Endothelial cell (in vitro differentiated cells): ENCODE data around the gene SSTR4. TPM values are rescaled to one million over a fixed set of nuclear protein-coding genes. Genes with fewer than 3 reads are reported as not detected.

Experiments
- DNase-seq: peaks from one replicate; pipeline ENCODE4 v3.0.0; 2021; ENCODE audit warnings: low spot score
- H3K27ac Mint-ChIP-seq: one replicate; pipeline ENCODE4 v1.8.0; 2021; ENCODE audit warnings: mixed read lengths, inconsistent platforms; ENCODE audit not compliant: unreplicated experiment
- H3K27me3 Mint-ChIP-seq: one replicate; pipeline ENCODE4 v1.8.0; 2021; ENCODE audit warnings: mild to moderate bottlenecking, moderate library complexity, mixed read lengths, inconsistent platforms; ENCODE audit not compliant: unreplicated experiment
- H3K36me3 Mint-ChIP-seq: one replicate; pipeline ENCODE4 v1.8.0; 2021; ENCODE audit warnings: mild to moderate bottlenecking, low read depth, mixed read lengths, inconsistent platforms; ENCODE audit not compliant: unreplicated experiment
- H3K4me1 Mint-ChIP-seq: one replicate; pipeline ENCODE4 v1.8.0; 2021; ENCODE audit warnings: mild to moderate bottlenecking, mixed read lengths, inconsistent platforms; ENCODE audit not compliant: unreplicated experiment
- H3K4me3 Mint-ChIP-seq: one replicate; pipeline ENCODE4 v1.8.0; 2021; ENCODE audit warnings: mild to moderate bottlenecking, mixed read lengths, inconsistent platforms; ENCODE audit not compliant: unreplicated experiment
- H3K9me3 Mint-ChIP-seq: one replicate; pipeline ENCODE4 v1.8.0; 2021; ENCODE audit warnings: mixed read lengths, inconsistent platforms; ENCODE audit not compliant: unreplicated experiment
- CTCF ChIP-seq: fragments of 200-600 bp; sonication (generic); IDR thresholded peaks from one replicate; pipeline ENCODE4 v1.5.0; 2021; ENCODE audit warnings: antibody characterized with exemption; ENCODE audit not compliant: unreplicated experiment
- total RNA-seq: library from RNA; stranded (reverse); fragmentation: NEBNext Ultra II Directional; extraction: Animal tissue kit (Norgen Biotek cat#: 25700); gene quantifications from one replicate; pipeline ENCODE4 v1.2.1, GENCODE V29; 2021; ENCODE audit not compliant: unreplicated experiment

SSTR4 gene
- total RNA-seq, 1 donor from 2014 or later = not detected

DNA sequence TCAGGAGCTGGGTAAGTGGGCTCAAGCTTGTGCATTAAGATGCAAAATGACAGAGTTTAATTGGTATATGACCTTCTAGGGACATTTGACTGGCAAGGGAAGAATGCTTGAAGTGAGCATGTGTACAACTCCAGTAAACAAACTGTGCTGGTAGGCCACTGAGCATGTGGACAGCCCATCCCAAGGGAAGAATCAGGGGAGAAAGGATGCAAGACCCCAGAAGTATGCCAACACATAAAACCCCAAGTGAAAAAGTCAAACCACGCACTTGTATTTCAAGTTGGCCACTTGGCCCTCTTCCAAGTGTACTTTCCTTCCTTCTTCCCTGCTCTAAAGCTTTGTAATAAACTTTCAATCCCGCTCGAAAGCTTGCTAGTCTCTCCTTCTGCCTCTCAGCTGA, 24.7 kb downstream of the SSTR4 start:
- TF ChIP-seq CTCF = no peak
- Mint-ChIP-seq H3K9me3 (no peaks in the 10 kb centered on the region), H3K27ac (no peak overlapping the region), H3K36me3 (no peaks in the 10 kb centered on the region), H3K4me1 (peaks cover 36% of the 10 kb centered on the region), H3K27me3 (no peaks in the 10 kb centered on the region), H3K4me3 (no peak overlapping the region)
- DNase-seq = no peak

- no peak for TF ChIP-seq CTCF
- Mint-ChIP-seq H3K36me3 (no peaks in the 10 kb centered on the region), H3K27me3 (no peaks in the 10 kb centered on the region), H3K4me1 (peaks cover 41% of the 10 kb centered on the region), H3K27ac (no peak overlapping the region), H3K4me3 (no peak overlapping the region), H3K9me3 (no peaks in the 10 kb centered on the region)
- DNase-seq = no peak
Measured at GRCh38 chr20:23060629-23061028, 25.5 kb downstream of the SSTR4 start.

- H3K4me3 Mint-ChIP-seq = no peak overlapping the region
- H3K9me3 Mint-ChIP-seq = no peaks in the 10 kb centered on the region
- H3K27ac Mint-ChIP-seq = peak overlapping the region; percentile 76
- DNase-seq = no peak
- H3K36me3 Mint-ChIP-seq = no peaks in the 10 kb centered on the region
- peaks cover 41% of the 10 kb centered on the region for H3K4me1 Mint-ChIP-seq
- H3K27me3 Mint-ChIP-seq = no peaks in the 10 kb centered on the region
- no peak for TF ChIP-seq CTCF
Measured at GRCh38 chr20:23061262-23061661, 26.1 kb downstream of the SSTR4 start.

GRCh38 chr20:23061734-23062561, 26.8 kb downstream of the SSTR4 start:
- no peak for TF ChIP-seq CTCF
- peaks cover 41% of the 10 kb centered on the region for H3K4me1 Mint-ChIP-seq
- no peaks in the 10 kb centered on the region for H3K36me3 Mint-ChIP-seq
- no peaks in the 10 kb centered on the region for H3K9me3 Mint-ChIP-seq
- no peaks in the 10 kb centered on the region for H3K27me3 Mint-ChIP-seq
- DNase-seq = no peak
- H3K27ac Mint-ChIP-seq = peak overlapping the region; percentile 76
- H3K4me3 Mint-ChIP-seq = no peak overlapping the region

- Mint-ChIP-seq H3K9me3 (no peaks in the 10 kb centered on the region), H3K4me1 (peaks cover 41% of the 10 kb centered on the region), H3K4me3 (peak overlapping the region; percentile 17), H3K27ac (peak overlapping the region; percentile 25), H3K36me3 (no peaks in the 10 kb centered on the region), H3K27me3 (no peaks in the 10 kb centered on the region)
- no peak for DNase-seq
- no peak for TF ChIP-seq CTCF
Measured at GRCh38 chr20:23062632-23063031, 27.5 kb downstream of the SSTR4 start.
